Brain pericyte (primary cell): ENCODE measurements around the gene HSPA12B.

Experiments
- DNase-seq: peaks from one replicate; pipeline ENCODE4 v3.0.0-alpha.2; 2012; ENCODE audit warnings: low read depth, low spot score

HSPA12B gene

DNA sequence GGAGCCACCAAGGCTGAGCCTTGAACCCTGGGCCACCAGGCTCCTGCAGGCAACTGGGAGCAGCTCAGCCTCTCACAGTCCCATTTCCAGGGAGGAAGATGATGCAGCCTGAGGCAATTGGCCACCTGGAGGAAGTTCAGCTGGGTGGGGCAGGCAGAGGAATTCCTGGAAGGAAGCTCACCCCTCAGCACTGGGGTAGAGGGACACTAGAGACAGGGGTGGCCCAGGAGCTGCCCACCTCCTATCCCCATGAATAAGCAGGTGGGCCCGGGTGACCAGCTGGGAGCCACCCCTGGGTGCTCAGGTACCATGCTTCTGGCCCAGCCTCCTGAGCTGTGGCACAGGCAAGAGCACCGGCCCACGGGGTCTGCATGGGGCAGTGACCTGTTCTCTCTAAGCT is 3.6 kb upstream of the HSPA12B start:
- no peak for DNase-seq

DNA sequence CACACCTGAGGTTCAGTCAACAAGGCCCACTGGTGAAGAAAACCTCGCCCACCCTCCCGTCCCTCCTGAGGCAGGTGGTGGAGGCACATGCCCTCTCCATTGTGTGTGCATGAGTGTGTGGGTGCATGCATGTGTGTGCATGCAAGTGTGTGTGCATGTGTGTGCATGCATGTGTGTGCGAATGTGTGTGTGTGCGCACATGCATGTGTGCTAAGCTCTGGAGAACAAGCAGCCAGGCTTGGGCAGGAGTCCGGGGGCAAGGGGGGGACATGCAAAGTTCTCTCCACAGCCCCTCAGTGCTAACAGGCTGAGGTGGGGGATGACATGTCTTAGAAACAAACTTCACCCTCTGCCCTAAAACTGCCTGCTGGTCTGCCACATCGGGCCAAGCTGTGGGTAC is 3.1 kb upstream of the HSPA12B start:
- no peak for DNase-seq

DNA sequence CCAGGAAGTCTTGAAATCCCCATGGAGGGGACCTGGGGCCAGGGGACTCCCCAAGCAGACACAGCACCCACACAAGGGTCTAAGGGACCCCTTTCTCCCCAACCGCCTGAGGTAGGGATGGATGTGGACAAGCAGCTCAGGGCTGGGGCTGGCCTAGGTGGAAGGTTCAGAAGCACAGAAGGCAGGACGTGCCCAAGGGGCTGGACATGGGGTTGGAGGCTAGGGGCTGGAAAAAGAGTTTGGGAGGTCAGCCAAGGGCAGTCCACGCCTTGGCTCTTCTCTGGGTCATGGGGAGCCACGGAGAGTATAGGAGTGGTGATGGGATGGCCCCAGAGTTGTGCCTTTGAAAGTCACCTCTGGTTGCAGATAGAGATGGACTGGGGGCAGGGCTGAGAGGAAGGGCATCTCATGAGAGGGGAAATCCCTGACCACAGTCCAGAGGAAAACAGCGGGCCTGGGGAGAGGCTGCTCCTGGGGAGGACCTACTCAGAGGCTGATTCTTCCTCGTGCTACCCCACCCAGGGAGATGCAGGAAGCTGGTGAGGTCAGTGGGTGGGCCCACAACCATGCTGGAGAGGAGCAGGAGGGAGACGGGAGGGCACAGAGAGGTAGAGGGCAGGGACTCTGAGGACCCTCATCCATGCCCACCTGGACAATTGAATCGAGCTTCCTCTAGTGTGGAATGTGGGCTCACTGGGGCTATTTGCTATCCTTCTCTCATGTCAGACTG is 2.5 kb upstream of the HSPA12B start:
- no peak for DNase-seq

DNA sequence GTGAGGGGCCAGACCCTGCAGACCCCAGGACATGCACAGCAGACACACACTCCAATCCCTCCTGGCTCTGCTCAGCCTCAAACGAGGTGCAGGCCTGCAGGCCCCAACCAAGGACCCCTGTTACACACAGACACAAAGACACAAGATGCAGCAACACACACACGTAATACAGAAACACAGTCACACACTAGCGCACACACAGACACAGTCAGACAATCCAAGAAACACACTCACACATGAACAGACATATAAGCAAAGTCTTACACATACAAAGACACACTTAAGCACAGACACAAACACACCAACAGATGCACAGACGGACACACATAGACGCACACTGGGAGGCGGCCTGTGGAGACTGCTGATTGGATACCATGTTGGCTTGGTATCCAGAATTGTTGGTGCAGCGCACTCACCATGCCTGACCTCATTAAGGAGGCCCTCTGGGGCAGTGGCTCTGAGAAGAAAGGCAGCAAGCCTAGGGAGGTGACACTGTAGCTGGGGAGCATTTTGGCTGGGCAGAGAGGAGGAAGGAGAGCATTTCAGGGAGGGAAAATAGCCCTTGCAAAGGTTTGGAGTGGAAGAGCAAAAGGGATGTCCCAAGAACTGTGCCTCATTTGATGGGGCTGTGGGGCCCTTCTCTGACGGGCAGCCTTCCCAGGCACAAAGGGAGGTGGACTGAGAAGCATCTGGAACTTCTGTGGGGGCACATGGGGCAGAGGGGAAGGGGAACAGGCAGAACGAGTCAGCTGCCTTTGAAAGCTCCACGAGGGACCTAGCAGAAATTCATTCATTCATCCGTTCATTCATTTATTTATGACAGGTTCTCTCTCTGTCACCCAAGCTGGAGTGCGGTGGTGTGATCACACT is 1.4 kb upstream of the HSPA12B start:
- no peak for DNase-seq

DNA sequence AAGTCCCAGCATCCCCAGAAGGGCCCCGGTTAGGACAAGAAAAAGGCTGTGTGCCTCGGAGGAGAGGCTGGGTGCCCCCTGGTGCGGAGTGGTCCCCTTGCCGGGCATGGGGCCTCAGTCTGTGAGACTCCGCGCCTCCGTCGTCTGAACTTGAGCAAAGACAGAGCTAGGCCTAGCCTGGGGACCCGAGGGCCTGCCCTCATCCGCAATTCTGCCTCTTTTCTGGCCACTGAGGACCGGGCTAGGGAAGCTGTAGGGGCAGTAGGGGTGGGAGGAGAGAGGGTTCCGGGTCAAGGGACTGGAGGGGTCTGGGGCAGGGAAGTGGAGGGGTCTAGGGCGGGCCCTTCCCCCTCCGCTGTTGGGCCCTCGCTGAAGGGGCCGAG is 550 bp upstream of the HSPA12B start:
- DNase-seq, result no peak

DNA sequence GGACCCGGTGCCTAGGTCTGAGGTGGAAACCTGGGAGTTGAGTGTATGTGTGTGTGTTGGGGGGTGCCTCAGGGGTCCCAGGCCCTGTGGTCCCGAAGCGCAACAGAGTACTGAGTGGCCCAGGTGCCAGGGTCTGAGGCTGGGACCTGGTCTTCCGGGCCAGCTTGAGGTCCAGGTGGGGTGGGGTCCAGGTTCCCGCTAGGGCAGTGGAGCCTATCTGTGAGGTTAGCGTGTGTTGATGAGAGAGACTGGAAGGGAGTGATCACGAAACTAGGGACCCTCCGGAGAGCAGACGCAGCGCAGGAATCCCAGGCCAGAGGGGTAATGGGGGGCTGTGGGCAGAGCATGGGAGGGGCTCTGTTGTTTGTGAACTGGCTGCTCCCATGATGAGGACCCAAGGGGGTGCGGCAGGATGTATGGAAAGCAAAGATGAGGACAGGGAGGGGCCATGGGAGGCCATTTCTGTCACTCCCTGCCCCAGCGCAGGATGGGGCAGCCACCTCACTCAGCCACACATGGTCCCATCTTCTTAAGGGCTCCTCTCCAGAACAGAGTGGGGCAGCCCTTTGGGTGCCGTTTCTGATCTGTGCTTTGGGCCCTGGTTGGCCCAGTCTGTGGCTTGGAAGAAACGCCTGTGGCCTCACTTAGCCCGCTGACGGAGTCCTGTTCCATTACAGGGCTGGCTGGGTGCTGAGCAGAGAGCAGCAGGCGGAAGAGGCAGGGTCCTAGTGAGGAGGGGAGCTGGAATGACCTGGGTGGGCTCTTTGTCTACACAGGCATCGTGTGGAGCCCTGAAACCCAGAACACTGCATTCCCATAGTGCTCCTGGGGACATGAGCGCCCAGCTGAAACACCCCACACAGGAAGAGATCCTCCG is 872 bp downstream of the HSPA12B start:
- DNase-seq, result no peak

DNA sequence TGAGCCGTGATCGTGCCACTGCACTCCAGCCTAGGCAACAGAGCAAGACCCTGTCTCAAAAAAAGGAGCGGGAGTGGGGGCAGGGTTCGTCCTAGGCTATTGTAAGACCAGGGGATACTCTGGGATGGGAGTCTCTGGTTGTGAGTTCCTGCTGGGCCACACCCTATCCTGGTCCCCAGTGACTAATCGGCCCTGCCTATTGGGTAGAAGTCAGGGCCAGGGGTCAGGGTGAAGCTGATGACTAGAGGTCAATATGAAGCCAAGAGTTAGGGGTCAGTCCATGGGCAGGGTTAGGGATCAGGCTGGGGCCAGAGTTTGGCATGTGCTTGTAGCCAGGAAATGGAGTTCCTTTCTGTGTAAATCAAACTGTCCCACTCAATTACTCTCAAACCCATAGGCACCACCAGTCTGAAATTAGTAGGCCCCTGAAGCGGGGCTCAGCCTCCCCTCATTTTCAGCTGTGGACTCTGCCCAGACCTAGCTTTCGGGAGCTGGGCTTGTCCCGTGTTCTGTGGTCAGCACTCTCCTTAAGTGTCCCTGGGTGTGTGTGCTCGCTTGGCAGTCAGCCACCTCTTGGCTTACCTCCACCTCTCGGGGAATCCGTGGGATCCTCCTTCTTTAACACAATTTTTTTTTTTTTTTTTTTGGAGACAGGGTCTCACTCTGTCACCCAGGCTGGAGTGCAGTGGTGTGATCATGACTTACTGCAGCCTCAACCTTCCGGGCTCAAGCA is 1.8 kb downstream of the HSPA12B start:
- no peak for DNase-seq

DNA sequence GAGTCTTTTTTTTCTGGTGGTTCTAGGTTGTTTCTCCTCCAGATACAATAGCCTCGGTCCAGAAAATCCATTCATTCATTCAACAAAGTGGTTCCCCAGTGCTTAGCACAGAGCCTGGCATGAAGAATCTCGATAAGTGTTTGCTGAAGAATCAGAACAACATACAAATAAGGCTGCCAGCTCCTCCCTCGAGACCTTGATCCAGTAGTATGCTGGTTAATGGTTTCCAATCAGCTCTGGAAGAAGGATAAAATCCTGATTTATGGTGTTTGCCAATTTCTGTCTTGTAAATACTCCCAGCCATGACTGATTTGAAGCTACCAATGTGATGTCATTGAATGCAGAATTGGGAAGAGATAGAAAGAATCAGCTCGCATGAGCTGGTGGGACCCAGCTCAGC is 3.3 kb downstream of the HSPA12B start:
- no peak for DNase-seq

DNA sequence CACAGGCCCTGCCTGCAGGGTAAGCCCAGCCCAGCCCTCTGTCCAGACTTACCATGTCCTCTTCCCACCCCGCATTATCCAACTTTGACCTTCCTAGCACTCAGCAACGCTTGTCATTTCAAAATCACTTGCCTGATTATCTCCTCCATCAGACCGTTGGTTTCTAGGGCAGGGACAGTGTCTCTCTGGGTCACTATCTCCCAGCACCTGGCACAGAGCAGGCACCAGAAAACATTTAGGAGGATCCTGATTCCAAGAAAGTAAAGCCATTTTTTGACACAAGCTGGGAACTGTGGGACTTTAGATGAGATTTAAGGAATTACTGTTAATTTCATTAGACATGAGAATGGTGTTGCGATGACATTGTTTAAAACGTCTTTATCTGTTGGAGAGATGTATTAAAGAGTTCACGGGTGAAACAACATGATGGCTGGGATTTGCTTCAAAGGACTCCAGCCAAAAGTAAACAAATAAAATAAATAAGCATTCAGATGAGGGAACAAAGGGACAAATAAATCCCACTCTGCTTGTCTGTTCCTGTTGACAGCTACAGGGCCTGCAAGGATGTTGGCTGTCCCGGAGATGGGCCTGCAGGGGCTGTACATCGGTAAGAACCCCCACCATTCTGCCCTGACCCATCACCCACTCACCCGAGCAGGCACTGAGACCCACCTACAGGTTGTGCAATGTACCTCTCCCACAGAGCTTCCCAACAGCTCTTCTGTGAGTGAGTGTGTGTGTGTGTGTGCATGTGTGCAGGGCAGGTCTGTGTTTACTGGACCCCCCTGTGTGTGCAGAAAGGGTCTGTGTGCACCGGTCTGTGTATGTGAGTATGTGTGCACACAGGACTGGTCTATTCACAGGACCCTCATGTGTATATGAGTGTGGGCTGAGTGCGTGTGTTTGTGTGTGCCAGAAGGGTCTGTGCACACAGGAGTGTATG is 5.9 kb downstream of the HSPA12B start:
- DNase-seq, result no peak

DNA sequence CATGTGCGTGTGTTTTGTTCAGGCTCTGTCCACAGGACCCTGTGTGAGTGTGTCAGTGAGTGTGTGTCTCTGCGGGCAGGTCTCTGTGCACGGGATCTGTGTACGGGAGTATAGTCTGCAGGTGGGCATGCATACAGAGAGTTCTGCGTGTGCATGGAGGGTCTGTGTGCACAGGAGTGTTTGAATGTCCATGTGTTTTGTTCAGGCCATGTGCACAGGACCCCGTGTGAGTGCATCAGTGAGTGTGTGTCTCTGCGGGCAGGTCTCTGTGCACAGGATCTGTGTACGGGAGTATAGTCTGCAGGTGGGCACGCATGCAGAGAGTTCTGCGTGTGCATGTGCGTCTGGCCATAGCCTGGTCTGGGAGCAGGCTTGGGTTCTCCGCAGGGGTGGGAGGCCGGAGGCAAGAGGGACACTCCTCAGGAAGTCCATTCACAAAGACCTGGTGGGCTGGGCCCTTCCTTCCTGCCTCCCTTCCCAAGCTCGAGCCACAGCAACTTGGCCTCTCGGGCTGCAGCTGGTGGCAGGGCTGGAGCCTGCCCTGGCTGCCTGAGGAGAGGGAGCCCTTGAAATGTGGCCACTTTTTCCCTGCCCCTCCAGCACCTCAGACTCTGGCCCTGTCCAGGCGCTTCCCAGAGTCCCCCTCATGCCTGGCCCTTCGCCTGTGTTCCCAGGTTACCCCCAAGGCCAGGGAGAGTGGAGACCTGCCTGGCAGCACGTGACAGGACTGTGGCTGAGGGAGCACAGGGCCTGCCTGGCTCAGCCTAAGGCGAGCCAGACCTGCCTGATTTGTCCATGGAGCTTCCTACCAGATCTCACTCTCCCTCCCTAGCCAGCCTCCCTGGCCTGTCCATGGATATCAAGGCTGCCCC is 6.8 kb downstream of the HSPA12B start:
- DNase-seq, result no peak

DNA sequence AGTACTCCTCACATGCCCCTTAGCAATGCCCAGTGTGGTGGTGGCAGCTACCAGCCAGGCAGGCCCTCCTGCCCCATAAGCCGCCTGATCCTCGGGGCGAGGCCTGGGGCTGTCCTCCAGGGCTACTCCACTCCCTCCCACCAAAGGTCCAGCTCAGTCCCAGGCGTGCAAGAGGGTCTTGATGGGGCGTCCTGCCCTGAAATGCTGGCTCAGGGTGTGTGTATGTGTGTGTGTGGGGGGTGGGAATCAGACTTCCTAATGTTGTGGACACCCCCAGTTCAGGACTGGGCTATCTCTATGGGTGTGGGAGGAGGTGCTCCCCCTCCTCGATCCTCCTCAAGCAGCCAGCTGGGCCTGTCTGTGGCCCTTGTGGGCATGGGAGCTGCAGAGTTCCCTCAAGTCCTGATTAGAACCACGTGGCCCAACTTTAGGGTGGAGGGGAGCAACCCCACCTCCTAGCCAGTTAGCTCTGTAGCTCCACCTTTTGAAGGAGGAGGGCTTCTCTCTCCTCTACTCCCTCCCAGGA is 7.5 kb downstream of the HSPA12B start:
- DNase-seq, result no peak

DNA sequence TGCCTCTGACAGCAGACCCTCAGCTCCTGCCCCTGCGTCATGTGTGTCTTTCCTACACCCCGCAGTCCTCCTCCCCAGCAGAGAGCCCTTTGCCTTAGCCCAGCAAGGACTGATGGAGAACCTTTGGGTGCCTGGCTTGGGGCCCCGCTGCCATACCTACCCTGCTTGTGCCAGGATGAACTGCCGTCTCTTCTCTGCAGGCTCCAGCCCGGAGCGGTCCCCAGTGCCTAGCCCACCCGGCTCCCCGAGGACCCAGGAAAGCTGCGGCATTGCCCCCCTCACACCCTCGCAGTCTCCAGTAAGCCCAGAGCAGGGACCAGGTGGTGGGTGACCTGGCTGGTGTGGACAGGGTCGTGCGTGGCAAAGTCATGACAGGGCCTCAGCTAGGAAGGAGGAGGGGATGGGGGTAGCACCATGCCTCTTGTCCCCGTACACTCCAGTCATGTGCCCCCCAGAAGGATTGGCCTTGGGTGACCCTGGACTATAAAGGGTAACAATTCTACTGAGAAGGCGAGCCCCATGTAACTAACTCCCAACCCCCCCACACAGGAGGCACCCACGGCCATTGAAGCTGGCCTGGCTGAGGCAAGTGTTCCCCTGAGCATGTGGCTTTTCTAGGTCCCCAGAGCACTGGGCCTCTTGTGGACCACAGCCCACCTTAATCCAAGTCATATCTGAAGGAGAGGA is 8.3 kb downstream of the HSPA12B start:
- DNase-seq, result no peak

DNA sequence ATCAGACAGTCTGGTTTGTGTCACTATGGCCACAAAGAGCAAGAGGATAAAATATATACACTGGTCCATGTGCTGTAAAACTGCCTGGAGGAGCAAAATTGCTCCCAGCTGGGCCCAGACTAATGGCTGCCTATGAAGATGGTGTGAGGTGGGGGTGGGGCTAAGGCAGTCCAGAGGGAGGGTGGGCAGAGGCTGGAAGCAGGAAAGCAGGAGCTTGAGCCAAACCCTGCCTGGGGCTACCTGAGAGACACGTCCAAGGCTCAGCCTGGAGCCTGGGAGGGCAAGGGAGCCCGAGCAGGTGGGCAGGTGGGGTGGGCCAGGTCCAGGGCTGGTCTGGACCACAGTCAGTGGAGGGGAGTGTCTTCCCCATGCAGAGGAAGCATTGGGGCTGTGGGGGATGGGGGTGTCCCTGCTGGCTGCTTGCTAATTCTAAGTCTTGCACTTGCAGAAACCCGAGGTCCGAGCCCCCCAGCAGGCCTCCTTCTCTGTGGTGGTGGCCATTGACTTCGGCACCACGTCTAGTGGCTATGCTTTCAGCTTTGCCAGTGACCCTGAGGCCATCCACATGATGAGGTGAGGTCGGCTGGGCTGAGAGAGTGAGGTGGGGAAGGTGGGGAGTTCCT is 9.5 kb downstream of the HSPA12B start:
- no peak for DNase-seq

DNA sequence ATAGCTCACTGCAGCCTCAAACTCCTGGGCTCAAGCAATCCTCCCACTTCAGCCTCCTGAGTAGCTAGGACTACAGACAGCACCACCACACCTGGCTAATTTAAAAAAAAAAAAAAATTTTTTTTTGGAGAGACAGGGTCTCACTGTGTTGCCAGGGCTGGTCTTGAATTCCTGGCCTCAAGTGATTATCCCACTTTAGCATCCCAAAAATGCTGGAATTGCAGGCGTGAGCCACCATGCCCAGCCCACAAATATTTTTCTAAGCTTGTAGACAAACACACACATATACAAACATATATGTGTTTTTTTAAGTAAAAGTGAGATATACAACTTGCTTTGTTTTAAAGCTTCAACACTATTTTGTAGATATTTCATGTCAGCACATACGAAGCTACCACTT is 10.8 kb downstream of the HSPA12B start:
- no peak for DNase-seq

DNA sequence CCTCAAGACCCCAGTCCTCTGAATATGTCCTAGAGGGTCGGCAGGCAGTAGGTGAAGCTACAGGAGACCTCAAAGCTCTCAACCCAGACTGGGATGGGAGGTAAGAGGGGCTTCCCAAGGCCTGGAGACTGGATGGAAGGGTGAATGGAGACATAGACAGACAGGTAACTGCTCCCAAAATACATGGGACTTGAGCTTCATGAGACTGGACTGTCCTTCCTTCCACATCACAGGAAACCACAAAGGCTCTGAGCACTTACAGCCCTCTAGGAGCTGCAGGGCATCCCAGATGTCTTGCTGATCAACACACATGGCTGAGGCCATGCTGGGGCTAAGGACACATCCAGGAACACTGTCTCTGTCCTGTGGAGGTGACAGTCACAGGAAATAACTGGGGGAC is 11.6 kb downstream of the HSPA12B start:
- no peak for DNase-seq

DNA sequence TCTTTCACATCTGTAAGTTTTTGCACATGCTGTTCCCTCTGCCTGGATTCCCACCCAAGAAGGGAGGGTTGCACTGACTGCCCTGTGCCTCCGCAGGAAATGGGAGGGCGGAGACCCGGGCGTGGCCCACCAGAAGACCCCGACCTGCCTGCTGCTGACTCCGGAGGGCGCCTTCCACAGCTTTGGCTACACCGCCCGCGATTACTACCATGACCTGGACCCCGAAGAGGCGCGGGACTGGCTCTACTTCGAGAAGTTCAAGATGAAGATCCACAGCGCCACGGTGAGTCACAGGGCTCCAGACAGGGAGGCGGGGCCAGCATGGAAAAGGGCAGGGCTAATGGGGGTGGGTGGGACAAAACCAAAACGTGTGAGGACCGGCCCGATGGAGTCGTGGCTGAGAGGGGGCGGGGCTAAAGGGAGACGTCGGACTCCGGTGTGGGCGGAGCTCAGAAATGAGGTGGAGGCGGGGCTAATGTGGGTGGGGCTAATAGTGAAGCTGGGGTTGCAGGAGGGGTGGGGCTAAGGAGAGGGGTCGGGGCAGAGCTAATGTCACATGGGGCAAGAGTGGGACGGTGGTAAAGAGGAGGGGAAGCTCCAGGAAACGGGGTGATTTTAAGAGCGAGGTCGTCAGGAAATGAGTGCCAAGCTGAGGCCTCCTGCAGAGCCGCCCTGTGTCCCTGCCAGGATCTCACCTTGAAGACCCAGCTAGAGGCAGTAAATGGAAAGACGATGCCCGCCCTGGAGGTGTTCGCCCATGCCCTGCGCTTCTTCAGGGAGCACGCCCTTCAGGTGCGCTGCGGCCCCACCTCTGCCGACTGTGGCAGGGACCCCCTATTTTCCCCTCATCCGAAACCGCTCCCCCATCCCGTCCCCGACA is 12.6 kb downstream of the HSPA12B start:
- no peak for DNase-seq

DNA sequence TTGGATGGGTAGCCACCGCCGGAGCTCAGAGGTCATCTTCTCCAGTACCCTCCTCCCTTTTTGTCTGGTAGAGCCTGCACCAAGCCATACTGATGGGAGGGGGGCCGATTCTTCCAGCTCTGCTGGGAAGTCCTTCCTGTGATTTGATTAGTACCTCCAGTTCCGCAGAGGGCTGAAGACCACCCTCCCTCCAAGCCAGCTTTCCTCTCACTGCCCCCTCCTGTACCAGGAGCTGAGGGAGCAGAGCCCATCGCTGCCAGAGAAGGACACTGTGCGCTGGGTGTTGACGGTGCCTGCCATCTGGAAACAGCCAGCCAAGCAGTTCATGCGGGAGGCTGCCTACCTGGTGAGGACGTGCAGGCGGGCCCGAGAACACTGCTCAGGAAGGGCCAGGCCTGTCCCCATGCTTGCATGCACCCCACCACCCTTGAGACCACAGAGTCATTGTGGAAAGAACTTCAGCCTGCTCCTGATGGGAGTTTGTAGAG is 13.2 kb downstream of the HSPA12B start:
- no peak for DNase-seq
